Measurements from ENCODE around the gene TMCC3.

- no peak for TF ChIP-seq CTCF (IDR thresholded peaks at IDR 0.05)
- TF ChIP-seq POLR2A (IDR thresholded peaks at IDR 0.05) = no peak
Observed at GRCh38 chr12:94684416-94685142, 34.2 kb upstream of the TMCC3 start.

Measured in suprapubic skin (tissue), 3 donors.